IPS-20b (cell line): ENCODE data around the gene GRK4.
"Not testable (repeated sequence)": the region's sequence is repeated elsewhere in the genome, so short reads cannot be mapped to it uniquely, and the experiment has no call there.

Experiments
- H3K27ac ChIP-seq: one replicate; pipeline ENCODE4 v1.5.1; 2013; ENCODE audit warnings: low read length
- H3K27me3 ChIP-seq: 2 replicates; pipeline ENCODE4 v1.6.1; 2013; ENCODE audit warnings: mild to moderate bottlenecking, low read length, inconsistent platforms; ENCODE audit not compliant: insufficient read depth
- H3K36me3 ChIP-seq: 2 replicates; pipeline ENCODE4 v1.6.1; 2013; ENCODE audit warnings: low read depth, mild to moderate bottlenecking, inconsistent platforms, low read length, moderate library complexity; ENCODE audit not compliant: insufficient read depth
- H3K4me1 ChIP-seq: 2 replicates; pipeline ENCODE4 v1.6.1; 2013; ENCODE audit warnings: mild to moderate bottlenecking, control low read depth, inconsistent platforms, low read length, moderate library complexity; ENCODE audit not compliant: insufficient read depth
- H3K4me3 ChIP-seq: 2 replicates; pipeline ENCODE4 v1.5.1; 2013; ENCODE audit warnings: mild to moderate bottlenecking, low read length, inconsistent platforms
- H3K9ac ChIP-seq: 2 replicates; pipeline ENCODE4 v1.6.1; 2013; ENCODE audit warnings: low read depth, mild to moderate bottlenecking, inconsistent platforms, low read length, moderate library complexity
- H3K9me3 ChIP-seq: 2 replicates; pipeline ENCODE4 v1.6.1; 2013; ENCODE audit warnings: mild to moderate bottlenecking, low read depth, low read length, inconsistent platforms; ENCODE audit not compliant: insufficient read depth

GRK4 gene

GRCh38 chr4:2958446-2958845 lies 4.9 kb upstream of the GRK4 start:
- H3K4me1 ChIP-seq: peaks cover 3% of the 10 kb centered on the region
- no peak overlapping the region for H3K27ac ChIP-seq
- peaks cover 15% of the 10 kb centered on the region for H3K9me3 ChIP-seq
- H3K36me3 ChIP-seq: peaks cover 51% of the 10 kb centered on the region
- no peaks in the 10 kb centered on the region for H3K27me3 ChIP-seq
- H3K4me3 ChIP-seq: no peak overlapping the region
- no peak overlapping the region for H3K9ac ChIP-seq

- H3K4me1 ChIP-seq, H3K9ac ChIP-seq, H3K27ac ChIP-seq, H3K4me3 ChIP-seq: not testable (repeated sequence)
- Histone ChIP-seq H3K36me3 (peaks cover 36% of the 10 kb centered on the region), H3K27me3 (peaks cover 16% of the 10 kb centered on the region), H3K9me3 (peaks cover 14% of the 10 kb centered on the region)
Observed at GRCh38 chr4:2960450-2960849, 2.9 kb upstream of the GRK4 start.

- Histone ChIP-seq H3K4me1 (peaks cover 3% of the 10 kb centered on the region), H3K9ac (no peak overlapping the region; the same call in 1 of the 2 replicates), H3K27me3 (peaks cover 16% of the 10 kb centered on the region), H3K4me3 (peak overlapping the region; percentile 93), H3K27ac (no peak overlapping the region), H3K9me3 (peaks cover 4% of the 10 kb centered on the region), H3K36me3 (peaks cover 27% of the 10 kb centered on the region)
Observed at GRCh38 chr4:2961421-2961810, 2.0 kb upstream of the GRK4 start.

GRCh38 chr4:2961811-2962441 lies 1.4 kb upstream of the GRK4 start:
- peaks cover 16% of the 10 kb centered on the region for H3K27me3 ChIP-seq
- peaks cover 3% of the 10 kb centered on the region for H3K4me1 ChIP-seq
- peak overlapping the region; percentile 84 for H3K9ac ChIP-seq
- no peak overlapping the region for H3K27ac ChIP-seq
- peak overlapping the region; percentile 93 for H3K4me3 ChIP-seq
- no peaks in the 10 kb centered on the region; the same call in 1 of the 2 replicates for H3K9me3 ChIP-seq
- H3K36me3 ChIP-seq: peaks cover 22% of the 10 kb centered on the region

- Histone ChIP-seq H3K27me3 (peaks cover 16% of the 10 kb centered on the region), H3K9ac (peak overlapping the region; percentile 84), H3K4me1 (peaks cover 3% of the 10 kb centered on the region), H3K36me3 (peaks cover 14% of the 10 kb centered on the region), H3K4me3 (peak overlapping the region; percentile 93), H3K9me3 (no peaks in the 10 kb centered on the region; the same call in 1 of the 2 replicates), H3K27ac (peak overlapping the region; percentile 49)
Observed at GRCh38 chr4:2962614-2963174, 677 bp upstream of the GRK4 start.

GRCh38 chr4:2963966-2964471 lies 648 bp downstream of the GRK4 start:
- Histone ChIP-seq H3K27me3 (peaks cover 16% of the 10 kb centered on the region), H3K4me1 (peaks cover 3% of the 10 kb centered on the region), H3K9me3 (no peaks in the 10 kb centered on the region; the same call in 1 of the 2 replicates), H3K9ac (no peak overlapping the region), H3K4me3 (peak overlapping the region; percentile 93), H3K36me3 (peaks cover under 1% of the 10 kb centered on the region), H3K27ac (no peak overlapping the region)

- H3K27me3 ChIP-seq: peaks cover 16% of the 10 kb centered on the region
- H3K4me1 ChIP-seq: peaks cover 3% of the 10 kb centered on the region
- H3K9ac ChIP-seq: no peak overlapping the region
- H3K27ac ChIP-seq: no peak overlapping the region
- H3K4me3 ChIP-seq: no peak overlapping the region; the same call in 1 of the 2 replicates
- no peaks in the 10 kb centered on the region for H3K9me3 ChIP-seq
- H3K36me3 ChIP-seq: no peaks in the 10 kb centered on the region; the same call in 1 of the 2 replicates
Observed at GRCh38 chr4:2964706-2965258, 1.4 kb downstream of the GRK4 start.

- Histone ChIP-seq H3K27ac (no peak overlapping the region), H3K27me3 (peaks cover 16% of the 10 kb centered on the region), H3K9me3 (no peaks in the 10 kb centered on the region), H3K36me3 (no peaks in the 10 kb centered on the region; the same call in 1 of the 2 replicates), H3K4me3 (no peak overlapping the region), H3K9ac (no peak overlapping the region), H3K4me1 (peaks cover 3% of the 10 kb centered on the region)
Observed at GRCh38 chr4:2965262-2965661, 1.9 kb downstream of the GRK4 start.

- Histone ChIP-seq H3K4me1 (no peaks in the 10 kb centered on the region; the same call in 1 of the 2 replicates), H3K27me3 (peaks cover 16% of the 10 kb centered on the region), H3K4me3 (no peak overlapping the region), H3K9ac (no peak overlapping the region), H3K36me3 (no peaks in the 10 kb centered on the region), H3K9me3 (no peaks in the 10 kb centered on the region), H3K27ac (no peak overlapping the region)
Observed at GRCh38 chr4:2968381-2968780, 5.0 kb downstream of the GRK4 start.

GRCh38 chr4:2971275-2971674 lies 7.9 kb downstream of the GRK4 start:
- Histone ChIP-seq H3K4me3 (no peak overlapping the region), H3K27me3 (no peaks in the 10 kb centered on the region), H3K9ac (no peak overlapping the region), H3K36me3 (no peaks in the 10 kb centered on the region), H3K27ac (no peak overlapping the region), H3K4me1 (no peaks in the 10 kb centered on the region; the same call in 1 of the 2 replicates), H3K9me3 (no peaks in the 10 kb centered on the region)

GRCh38 chr4:2977211-2978088 lies 14.1 kb downstream of the GRK4 start:
- no peaks in the 10 kb centered on the region; the same call in 1 of the 2 replicates for H3K4me1 ChIP-seq
- H3K9me3 ChIP-seq: peaks cover 15% of the 10 kb centered on the region
- no peak overlapping the region for H3K27ac ChIP-seq
- H3K4me3 ChIP-seq: no peak overlapping the region
- H3K27me3 ChIP-seq: no peaks in the 10 kb centered on the region
- H3K36me3 ChIP-seq: no peaks in the 10 kb centered on the region
- no peak overlapping the region for H3K9ac ChIP-seq
